Hair follicle dermal papilla cell (primary cell): ENCODE data around the gene NECAB2. TPM values are rescaled to one million over a fixed set of nuclear protein-coding genes. Genes with fewer than 3 reads are reported as not detected.

Source experiments
- small RNA-seq: library from RNA; depleted of rRNA; stranded (forward); fragments of <200 nt; gene quantifications from one replicate; pipeline ENCODE3, GENCODE V24; 2012
- total RNA-seq: library from RNA; depleted of rRNA; stranded (reverse); fragments of >200 nt; gene quantifications from 2 replicates; pipeline ENCODE4 v1.2.3, GENCODE V29; 2012

The NECAB2 gene
- total RNA-seq, result under 0.01 and 0.12 TPM in 2 replicates

GRCh38 chr16:83967838-83968305, at the start of gene NECAB2:
Gene NECAB2, plus strand, starts transcription at chr16:83968244. Its CDS starts 405 bp downstream, at chr16:83968649.

GRCh38 chr16:83952940-83953795, 14.9 kb upstream of the NECAB2 start, which contains the start of gene OSGIN1:
Gene OSGIN1, plus strand, starts transcription at chr16:83953240. Its CDS starts 4,432 bp downstream, at chr16:83957672.

DNA sequence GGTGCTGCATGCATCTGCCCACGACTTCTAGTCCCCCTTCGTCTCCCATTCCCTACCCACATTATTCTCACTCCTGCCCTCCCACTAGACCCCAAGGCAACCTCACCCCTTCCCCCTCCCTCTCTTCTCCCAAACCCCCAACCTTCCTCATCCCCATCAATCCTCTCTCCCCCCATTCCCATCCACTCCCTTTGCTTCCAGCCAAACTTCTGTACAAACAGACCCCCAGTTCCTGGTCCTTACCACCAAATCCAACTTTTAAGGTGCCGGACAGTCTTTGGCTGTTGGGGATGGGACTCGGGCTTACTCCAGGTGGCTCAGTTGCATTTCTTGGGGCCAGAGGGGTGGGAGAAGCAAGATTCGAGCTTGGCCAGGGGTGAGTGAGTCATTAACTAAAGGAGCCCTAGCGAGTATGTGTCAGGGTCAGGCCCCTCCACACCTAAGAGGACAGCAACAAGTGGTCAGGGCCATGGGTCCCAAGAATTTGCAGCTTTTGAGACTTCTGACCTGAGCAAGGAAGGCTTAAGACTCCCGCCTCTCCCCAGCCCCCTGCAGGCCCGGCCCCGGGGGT, 74.3 kb downstream of the NECAB2 start, which contains the start of gene SLC38A8:
SLC38A8 (minus strand) TSS at position 488 of the 571 bp plus-strand sequence. CDS start 638 bp downstream, outside the sequence.

Small RNAs within 50 kb of the gene (small RNA-seq; reads per million reads assigned to genes)
- gene RNA5SP432, result not detected

Other genes starting within 250 kb of the NECAB2 start
- 14.9 and 23.0 TPM in 2 replicates for gene HSBP1, start 160.3 kb upstream of the NECAB2 start, total RNA-seq
- 3.6 and 4.9 TPM in 2 replicates for gene MLYCD, start 69.1 kb upstream of the NECAB2 start, total RNA-seq
- 2.8 and 3.9 TPM in 2 replicates for gene OSGIN1, start 15.0 kb upstream of the NECAB2 start, total RNA-seq
- gene SLC38A8, start 74.6 kb downstream of the NECAB2 start, total RNA-seq, result not detected in 2 replicates
- gene MBTPS1, start 148.7 kb downstream of the NECAB2 start, total RNA-seq, result 127 and 153 TPM in 2 replicates
- 13.6 and 16.7 TPM in 2 replicates for gene HSDL1, start 176.9 kb downstream of the NECAB2 start, total RNA-seq
- gene DNAAF1, start 177.1 kb downstream of the NECAB2 start, total RNA-seq, result 0.49 TPM in 1 of 2 replicates, not detected in the other
- 26.8 and 40.2 TPM in 2 replicates for gene TAF1C, start 218.8 kb downstream of the NECAB2 start, total RNA-seq
- gene ADAD2, start 222.9 kb downstream of the NECAB2 start, total RNA-seq, result not detected in 2 replicates